Small intestine (tissue), 7 donors: Measurements from ENCODE around the gene THRB. TPM values are rescaled to one million over a fixed set of nuclear protein-coding genes. Genes with fewer than 3 reads are reported as not detected.
A peak's percentile ranks its signal among the peaks of the same experiment; 100 is the strongest.

ENCODE experiments used
- DNase-seq, 2 donors: peaks; one replicate each; pipeline versions ENCODE4 v3.0.0 to v3.0.0-alpha.2; 2013
- FAIRE-seq: peaks from 2 replicates; lab custom pipeline; 2012; peaks lifted over from hg19 to GRCh38; lab: Jason Lieb, UNC
- H3K27ac ChIP-seq, 3 donors: one replicate each; pipeline ENCODE4 v1.5.1; 2013; ENCODE audit warnings: low read length in 2 of 3, mild to moderate bottlenecking in 2 of 3, control low read depth in 1 of 3, inconsistent platforms in 1 of 3, low read depth in 1 of 3, moderate library complexity in 1 of 3
- H3K27me3 ChIP-seq, 3 donors: one replicate each; pipeline ENCODE4 v1.6.1; 2013; ENCODE audit warnings: low read length in 3 of 3, inconsistent platforms in 1 of 3; ENCODE audit not compliant: control insufficient read depth in 3 of 3, insufficient read depth in 3 of 3
- H3K36me3 ChIP-seq, 3 donors: one replicate each; pipeline ENCODE4 v1.6.1; 2013; ENCODE audit warnings: low read length in 3 of 3, inconsistent platforms in 1 of 3, low read depth in 1 of 3, mild to moderate bottlenecking in 1 of 3, moderate library complexity in 1 of 3; ENCODE audit not compliant: control insufficient read depth in 3 of 3, insufficient read depth in 2 of 3
- H3K4me1 ChIP-seq, 3 donors: one replicate each; pipeline ENCODE4 v1.6.1; 2013; ENCODE audit warnings: low read length in 2 of 3, inconsistent platforms in 1 of 3, low read depth in 1 of 3, mild to moderate bottlenecking in 1 of 3, moderate library complexity in 1 of 3; ENCODE audit not compliant: control insufficient read depth in 3 of 3, insufficient read depth in 2 of 3
- H3K4me3 ChIP-seq, 3 donors: one replicate each; pipeline ENCODE4 v1.5.1; 2013; ENCODE audit warnings: low read length in 3 of 3, control low read depth in 1 of 3, inconsistent platforms in 1 of 3, low read depth in 1 of 3, mild to moderate bottlenecking in 1 of 3, moderate library complexity in 1 of 3
- H3K9me3 ChIP-seq, 2 donors: one replicate each; pipeline ENCODE4 v1.6.1; 2013; ENCODE audit warnings: low read depth in 1 of 2, low read length in 1 of 2; ENCODE audit not compliant: control insufficient read depth in 2 of 2, insufficient read depth in 1 of 2
- WGBS, 3 donors: extraction: QIAGEN DNeasy Blood & Tissue Kit; methylation state at CpG; one replicate each; pipeline ENCODE4 v1.1.7; 2013; 5-methylcytosine and 5-hydroxymethylcytosine counted together
- polyA plus RNA-seq, 4 donors: library from polyadenylated mRNA; stranded (reverse) in 3 of 4; unstranded in 1 of 4; fragments of 200-250 nt in 3 of 4; fragments of 120-200 nt in 1 of 4; gene quantifications; one replicate each; pipeline versions ENCODE4 v1.2.1 to v1.2.3, GENCODE V29; 2013
- donor health status: healthy with polysubstance abuse.
- donor health status: control.
- donor health status: control.
- donor health status: Bipolar disorder and iron deficiency.
- donor health status: healthy.

Gene THRB
- polyA plus RNA-seq, 4 donors, result 3.2 to 46.1 (median 4.4) TPM

DNA sequence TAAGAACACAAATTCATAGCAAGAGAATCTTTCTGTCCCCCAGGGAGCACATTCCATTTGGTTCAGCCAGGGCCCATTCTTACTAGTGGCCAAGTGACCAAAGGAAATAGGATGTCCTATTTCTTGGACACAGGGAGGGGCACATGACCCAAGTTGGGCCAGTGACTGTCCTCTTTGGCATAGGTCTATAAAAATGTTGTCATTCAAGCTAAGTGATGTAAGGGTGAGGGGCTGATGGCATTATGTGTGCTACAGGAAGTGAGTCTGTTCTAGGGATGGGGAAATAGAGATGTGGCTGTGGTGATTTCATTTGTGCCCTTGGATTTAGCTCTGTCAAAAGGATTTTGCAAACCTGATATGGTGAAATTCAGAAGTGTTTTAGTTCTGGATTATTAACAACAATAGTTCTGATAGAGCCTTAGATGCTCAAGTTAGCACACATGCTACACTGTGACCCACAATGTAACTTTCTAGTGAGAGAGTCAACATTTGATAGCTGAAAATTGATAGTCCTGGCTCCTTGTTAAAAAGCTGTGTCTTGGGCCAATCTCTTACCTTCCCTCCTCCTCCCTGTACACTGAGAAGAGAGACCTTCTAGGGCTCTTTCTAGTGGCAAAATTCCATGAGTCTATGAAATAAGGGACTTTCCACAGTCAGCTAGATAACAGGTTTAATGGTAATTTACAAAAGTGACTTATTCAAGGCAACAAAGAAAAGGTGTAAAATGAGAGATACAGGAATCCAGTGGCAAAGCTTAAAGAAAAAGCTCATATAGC is 117.2 kb downstream of the THRB start:
- Histone ChIP-seq H3K9me3 (no peaks in the 10 kb centered on the region), H3K4me1 (peaks cover 0 to 33% (median 3%) of the 10 kb centered on the region in 3 donors), H3K36me3 (no peaks in the 10 kb centered on the region), H3K4me3 (no peak overlapping the region), H3K27me3 (no peaks in the 10 kb centered on the region), H3K27ac (no peak overlapping the region)
- FAIRE-seq (no peak), DNase-seq (no peak)

DNA sequence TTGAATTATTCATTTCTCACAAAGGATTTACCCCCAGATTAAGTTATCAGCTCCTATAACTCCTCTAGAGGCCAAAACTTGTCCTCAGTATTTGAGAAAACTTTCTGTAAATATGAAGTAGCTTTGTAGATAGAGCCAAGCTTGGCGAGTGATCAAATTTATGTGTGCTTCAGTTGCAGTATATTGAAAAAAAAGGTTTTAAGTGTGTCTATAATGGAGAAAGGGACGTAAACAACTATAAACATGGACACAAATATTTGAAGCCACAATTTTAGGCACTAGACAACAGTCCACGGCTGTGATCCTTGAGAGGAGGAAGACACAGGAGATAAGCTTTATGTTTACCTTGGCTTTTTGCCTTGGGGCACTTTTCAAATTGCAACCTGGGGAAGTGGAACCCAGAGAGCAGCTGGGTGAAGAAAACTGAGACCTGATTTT is 118.7 kb downstream of the THRB start:
- Histone ChIP-seq H3K27me3 (no peaks in the 10 kb centered on the region), H3K9me3 (no peaks in the 10 kb centered on the region), H3K4me1 (peaks cover 0 to 33% (median 3%) of the 10 kb centered on the region in 3 donors), H3K27ac (peak overlapping the region in 1 of 3 donors; percentile 5), H3K36me3 (no peaks in the 10 kb centered on the region), H3K4me3 (no peak overlapping the region)
- 13 to 39% (median 24%) methylated on average over 3 of the region's 3 CpGs for WGBS, 3 donors
- no peak for FAIRE-seq
- DNase-seq, result peak in 1 of 2 donors; percentile 21

GRCh38 chr3:24374801-24375200 is 119.8 kb downstream of the THRB start:
- DNase-seq, result peak in 1 of 2 donors; percentile 55
- Histone ChIP-seq H3K36me3 (no peaks in the 10 kb centered on the region), H3K9me3 (no peaks in the 10 kb centered on the region), H3K4me3 (no peak overlapping the region), H3K27me3 (no peaks in the 10 kb centered on the region), H3K27ac (peak overlapping the region in 1 of 3 donors; percentile 32), H3K4me1 (peaks cover 2 to 42% (median 3%) of the 10 kb centered on the region in 3 donors)
- 11 to 42% (median 28%) methylated on average over 1 of the region's 1 CpG for WGBS, 3 donors
- FAIRE-seq, result no peak

GRCh38 chr3:24373198-24373959 is 121.3 kb downstream of the THRB start:
- WGBS, 3 donors, result 63 to 80% (median 63%) methylated on average over 9 of the region's 9 CpGs
- no peak for FAIRE-seq
- H3K4me3 ChIP-seq, result no peak overlapping the region
- peaks cover 2 to 45% (median 3%) of the 10 kb centered on the region in 3 donors for H3K4me1 ChIP-seq
- H3K27ac ChIP-seq, result peak overlapping the region in 1 of 3 donors; percentile 69
- no peaks in the 10 kb centered on the region for H3K9me3 ChIP-seq
- peak in 1 of 2 donors; percentile 54 for DNase-seq
- no peaks in the 10 kb centered on the region for H3K36me3 ChIP-seq
- H3K27me3 ChIP-seq, result no peaks in the 10 kb centered on the region

DNA sequence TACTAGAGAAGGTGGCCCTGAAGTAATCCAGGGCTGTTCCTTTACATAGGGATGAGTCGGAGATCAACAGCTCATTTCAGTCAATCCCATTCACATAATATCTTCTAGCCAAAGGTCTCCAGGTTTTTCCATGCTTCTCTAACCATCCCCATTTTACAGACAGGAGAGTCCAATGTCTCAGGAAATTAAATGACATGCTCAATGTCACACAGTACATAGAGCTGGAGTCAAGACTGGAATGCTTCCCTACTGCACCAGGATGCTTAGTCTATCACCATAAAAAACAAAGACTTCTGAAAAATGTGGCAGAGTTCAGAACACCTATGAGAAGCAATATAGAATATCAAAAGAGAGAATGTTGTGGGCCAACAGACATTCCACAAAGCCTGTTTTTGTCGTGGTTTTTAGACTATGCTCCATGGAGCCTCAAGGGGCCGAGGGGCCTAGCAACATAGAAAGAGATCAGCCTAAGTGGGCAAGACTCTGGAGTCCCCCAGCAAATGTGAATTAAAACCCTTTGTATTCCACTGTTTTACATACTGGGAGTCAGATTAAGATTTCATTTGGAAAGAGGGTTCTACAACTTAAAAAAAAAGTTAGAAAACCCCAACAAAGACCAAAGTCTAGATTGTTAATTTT is 122.0 kb downstream of the THRB start:
- Histone ChIP-seq H3K27ac (peak overlapping the region in 1 of 3 donors; percentile 69), H3K9me3 (no peaks in the 10 kb centered on the region), H3K27me3 (no peaks in the 10 kb centered on the region), H3K4me3 (no peak overlapping the region), H3K36me3 (no peaks in the 10 kb centered on the region), H3K4me1 (peaks cover 2 to 48% (median 3%) of the 10 kb centered on the region in 3 donors)
- no peak for FAIRE-seq
- peak in 1 of 2 donors; percentile 19 for DNase-seq
- 59 to 81% (median 80%) methylated on average over 3 of the region's 3 CpGs for WGBS, 3 donors

- no peaks in the 10 kb centered on the region for H3K27me3 ChIP-seq
- no peak overlapping the region for H3K4me3 ChIP-seq
- no peak for FAIRE-seq
- H3K27ac ChIP-seq, result no peak overlapping the region
- no peaks in the 10 kb centered on the region for H3K9me3 ChIP-seq
- 51 to 67% (median 53%) methylated on average over 4 of the region's 4 CpGs for WGBS, 3 donors
- H3K4me1 ChIP-seq, result peaks cover 0 to 54% (median 2%) of the 10 kb centered on the region in 3 donors
- no peak for DNase-seq
- H3K36me3 ChIP-seq, result no peaks in the 10 kb centered on the region
These were observed 124.1 kb downstream of the THRB start for GRCh38 chr3:24370352-24371090.

DNA sequence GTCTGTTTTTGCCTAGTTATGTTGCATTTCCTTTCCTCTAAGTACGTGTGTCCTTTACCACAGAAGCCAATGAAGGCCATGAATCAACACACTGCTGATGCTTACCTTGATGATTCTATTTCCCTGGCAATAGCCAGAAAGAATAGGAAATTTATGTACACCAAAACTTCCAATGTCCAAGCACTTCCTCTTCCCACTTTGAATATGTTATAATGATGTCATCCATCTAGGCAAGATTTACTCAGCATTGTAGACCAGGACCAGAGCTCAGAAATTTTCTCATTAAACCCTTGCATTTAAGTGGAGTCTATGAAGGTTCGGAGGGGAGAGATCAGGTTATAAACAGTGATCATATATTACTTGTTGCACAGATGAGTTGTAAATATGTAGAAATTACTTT is 126.0 kb downstream of the THRB start:
- no peak overlapping the region for H3K4me3 ChIP-seq
- DNase-seq, result no peak
- FAIRE-seq, result no peak
- H3K27me3 ChIP-seq, result no peaks in the 10 kb centered on the region
- H3K36me3 ChIP-seq, result no peaks in the 10 kb centered on the region
- H3K27ac ChIP-seq, result no peak overlapping the region
- H3K9me3 ChIP-seq, result no peaks in the 10 kb centered on the region
- H3K4me1 ChIP-seq, result peaks cover 0 to 50% (median 2%) of the 10 kb centered on the region in 3 donors
- 24 to 50% (median 31%) methylated on average over 2 of the region's 2 CpGs for WGBS, 3 donors
